Esophagus squamous epithelium (tissue), 4 donors: ENCODE data around the gene PLEKHA1.

Source experiments
- POLR2A ChIP-seq, 4 donors: fragments of 450-650 bp; IDR thresholded peaks; one replicate each; pipeline ENCODE4 v1.6.1; 2017; ENCODE audit warnings: antibody characterized with exemption in 4 of 4, mild to moderate bottlenecking in 4 of 4, moderate library complexity in 3 of 4
- TF ChIP-seq, protein P1 (sequence below), 6 experiments: fragments of 450-650 bp in 4 of 6; fragments of 200-600 bp in 2 of 6; sonication (generic) in 2 of 6; IDR thresholded peaks; one replicate each; pipeline ENCODE4 v1.5.1; 2016 to 2019; ENCODE audit warnings: antibody characterized with exemption in 6 of 6, mild to moderate bottlenecking in 4 of 6, moderate library complexity in 4 of 6

DNA sequence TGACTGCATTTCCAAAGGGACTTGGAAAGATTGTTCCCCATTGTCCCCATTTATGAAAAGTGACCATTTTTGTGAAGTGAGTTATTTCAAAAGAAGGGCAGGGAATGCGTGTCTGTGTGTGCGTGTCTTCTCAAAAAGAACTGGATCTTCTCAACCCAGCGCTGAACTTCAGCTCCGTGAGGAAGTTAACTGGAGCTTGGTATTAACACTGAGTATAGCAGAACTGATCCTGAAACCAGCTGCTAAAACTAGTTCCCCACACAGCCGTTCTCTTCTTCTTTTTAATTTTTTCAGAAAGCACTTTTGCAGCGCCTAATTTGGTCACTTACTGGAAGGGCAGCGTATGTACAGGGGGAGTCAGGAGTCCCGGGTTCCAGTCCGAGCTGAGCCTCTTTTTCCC, 45.8 kb upstream of the PLEKHA1 start:
- TF ChIP-seq, protein P1, sequence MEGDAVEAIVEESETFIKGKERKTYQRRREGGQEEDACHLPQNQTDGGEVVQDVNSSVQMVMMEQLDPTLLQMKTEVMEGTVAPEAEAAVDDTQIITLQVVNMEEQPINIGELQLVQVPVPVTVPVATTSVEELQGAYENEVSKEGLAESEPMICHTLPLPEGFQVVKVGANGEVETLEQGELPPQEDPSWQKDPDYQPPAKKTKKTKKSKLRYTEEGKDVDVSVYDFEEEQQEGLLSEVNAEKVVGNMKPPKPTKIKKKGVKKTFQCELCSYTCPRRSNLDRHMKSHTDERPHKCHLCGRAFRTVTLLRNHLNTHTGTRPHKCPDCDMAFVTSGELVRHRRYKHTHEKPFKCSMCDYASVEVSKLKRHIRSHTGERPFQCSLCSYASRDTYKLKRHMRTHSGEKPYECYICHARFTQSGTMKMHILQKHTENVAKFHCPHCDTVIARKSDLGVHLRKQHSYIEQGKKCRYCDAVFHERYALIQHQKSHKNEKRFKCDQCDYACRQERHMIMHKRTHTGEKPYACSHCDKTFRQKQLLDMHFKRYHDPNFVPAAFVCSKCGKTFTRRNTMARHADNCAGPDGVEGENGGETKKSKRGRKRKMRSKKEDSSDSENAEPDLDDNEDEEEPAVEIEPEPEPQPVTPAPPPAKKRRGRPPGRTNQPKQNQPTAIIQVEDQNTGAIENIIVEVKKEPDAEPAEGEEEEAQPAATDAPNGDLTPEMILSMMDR (IDR thresholded peaks at IDR 0.05), result no peak
- no peak for TF ChIP-seq POLR2A (IDR thresholded peaks at IDR 0.05)
